H1 (cell line): Measurements from ENCODE around the gene SMC2.

Experiments
- CTCF ChIP-seq, 3 experiments: IDR thresholded peaks; 1 replicate in 2 of 3; 2 replicates in 1 of 3; pipeline versions ENCODE4 v1.5.1 to v1.6.1; 2011; ENCODE audit warnings: low read length in 3 of 3, mild to moderate bottlenecking in 3 of 3, inconsistent platforms in 2 of 3, low read depth in 1 of 3, moderate library complexity in 1 of 3; ENCODE audit not compliant: insufficient read depth in 1 of 3; ENCODE audit errors: control extremely low read depth in 1 of 3
- POLR2A ChIP-seq, 2 experiments: IDR thresholded peaks; 1 replicate in 1 of 2; 2 replicates in 1 of 2; pipeline ENCODE4 v1.6.1; 2011; ENCODE audit warnings: low read depth in 2 of 2, low read length in 2 of 2, mild to moderate bottlenecking in 2 of 2; ENCODE audit errors: control extremely low read depth in 1 of 2
- POLR2AphosphoS5 ChIP-seq: IDR thresholded peaks from 2 replicates; pipeline ENCODE4 v1.6.1; 2011; ENCODE audit warnings: low read depth, low read length
- TEAD4 ChIP-seq: IDR thresholded peaks from 2 replicates; pipeline ENCODE4 v1.6.1; 2012; ENCODE audit warnings: low read depth, low read length, inconsistent platforms, mixed read lengths
- ZNF274 ChIP-seq: IDR thresholded peaks from 2 replicates; pipeline ENCODE4 v1.7.0; 2012; ENCODE audit warnings: low read length, borderline replicate concordance; ENCODE audit errors: extremely low read depth

GRCh38 chr9:104094534-104095015 is 466 bp downstream of the SMC2 start:
- no peak for TF ChIP-seq CTCF (IDR thresholded peaks at IDR 0.05; ENCODE audit: control extremely low read depth in 1 of 3, insufficient read depth in 1 of 3, low read depth in 1 of 3, low read length in 3 of 3)
- no peak for TF ChIP-seq POLR2AphosphoS5
- TF ChIP-seq POLR2A (IDR thresholded peaks at IDR 0.05; ENCODE audit: control extremely low read depth in 1 of 2, low read depth in 2 of 2, low read length in 2 of 2) = no peak
- TF ChIP-seq TEAD4 = no peak
- no peak for TF ChIP-seq ZNF274
